ENCODE results near the gene CDH23. TPM values are rescaled to one million over a fixed set of nuclear protein-coding genes. Genes with fewer than 3 reads are reported as not detected.
A peak's percentile ranks its signal among the peaks of the same experiment; 100 is the strongest.

The CDH23 gene
- total RNA-seq, 2 donors from 2014 or later, result 1.1 to 2.8 TPM

- Mint-ChIP-seq H3K36me3 (ENCODE audit: insufficient read depth in 2 of 2) (no peaks in the 10 kb centered on the region), H3K9me3 (no peaks in the 10 kb centered on the region), H3K4me1 (ENCODE audit: low read depth) (peaks cover 11% of the 10 kb centered on the region), H3K27ac (no peak overlapping the region), H3K27me3 (ENCODE audit: low read depth) (no peaks in the 10 kb centered on the region), H3K4me3 (no peak overlapping the region)
- DNase-seq (no peak), ATAC-seq (replicated peaks in 1 of 2) (no peak)
Observed at GRCh38 chr10:71360735-71361134, 36.0 kb upstream of the CDH23 start.

- Mint-ChIP-seq H3K27ac (no peak overlapping the region), H3K4me1 (ENCODE audit: low read depth) (peaks cover 11% of the 10 kb centered on the region), H3K9me3 (no peaks in the 10 kb centered on the region), H3K36me3 (ENCODE audit: insufficient read depth in 2 of 2) (no peaks in the 10 kb centered on the region), H3K4me3 (no peak overlapping the region), H3K27me3 (ENCODE audit: low read depth) (no peaks in the 10 kb centered on the region)
- no peak for ATAC-seq (replicated peaks in 1 of 2)
- no peak for DNase-seq
Observed at GRCh38 chr10:71361581-71361980, 35.1 kb upstream of the CDH23 start.

GRCh38 chr10:71362141-71362540 lies 34.6 kb upstream of the CDH23 start:
- no peaks in the 10 kb centered on the region for H3K9me3 Mint-ChIP-seq
- no peak overlapping the region for H3K27ac Mint-ChIP-seq
- H3K4me3 Mint-ChIP-seq, result no peak overlapping the region
- no peaks in the 10 kb centered on the region for H3K36me3 Mint-ChIP-seq (ENCODE audit: insufficient read depth in 2 of 2)
- H3K27me3 Mint-ChIP-seq (ENCODE audit: low read depth), result no peaks in the 10 kb centered on the region
- peaks cover 11% of the 10 kb centered on the region for H3K4me1 Mint-ChIP-seq (ENCODE audit: low read depth)
- ATAC-seq (replicated peaks in 1 of 2) (no peak), DNase-seq (no peak)

GRCh38 chr10:71363936-71364335 lies 32.8 kb upstream of the CDH23 start:
- Mint-ChIP-seq H3K4me3 (no peak overlapping the region), H3K4me1 (ENCODE audit: low read depth) (peaks cover 11% of the 10 kb centered on the region), H3K27me3 (ENCODE audit: low read depth) (no peaks in the 10 kb centered on the region), H3K36me3 (ENCODE audit: insufficient read depth in 2 of 2) (no peaks in the 10 kb centered on the region), H3K9me3 (no peaks in the 10 kb centered on the region), H3K27ac (no peak overlapping the region)
- no peak for ATAC-seq (replicated peaks in 1 of 2)
- DNase-seq, result no peak

- no peak overlapping the region for H3K27ac Mint-ChIP-seq
Observed at GRCh38 chr10:71365366-71365765, 31.4 kb upstream of the CDH23 start.

GRCh38 chr10:71366690-71367089 lies 30.0 kb upstream of the CDH23 start:
- Mint-ChIP-seq H3K36me3 (ENCODE audit: insufficient read depth in 2 of 2) (no peaks in the 10 kb centered on the region), H3K27me3 (ENCODE audit: low read depth) (peaks cover 10% of the 10 kb centered on the region), H3K4me1 (ENCODE audit: low read depth) (peaks cover 14% of the 10 kb centered on the region), H3K27ac (no peak overlapping the region), H3K4me3 (no peak overlapping the region), H3K9me3 (no peaks in the 10 kb centered on the region)
- no peak for ATAC-seq (replicated peaks in 1 of 2)
- DNase-seq, result no peak

More at GRCh38 chr10:71365366-71365765, 31.4 kb upstream of the CDH23 start:
- DNase-seq (no peak), ATAC-seq (replicated peaks in 1 of 2) (no peak)
- Mint-ChIP-seq H3K9me3 (no peaks in the 10 kb centered on the region), H3K4me3 (no peak overlapping the region), H3K4me1 (ENCODE audit: low read depth) (peaks cover 11% of the 10 kb centered on the region), H3K36me3 (ENCODE audit: insufficient read depth in 2 of 2) (no peaks in the 10 kb centered on the region), H3K27me3 (ENCODE audit: low read depth) (peaks cover 10% of the 10 kb centered on the region)

- ATAC-seq (replicated peaks in 1 of 2), result no peak
- no peak overlapping the region for H3K4me3 Mint-ChIP-seq
- no peaks in the 10 kb centered on the region for H3K9me3 Mint-ChIP-seq
- H3K27me3 Mint-ChIP-seq (ENCODE audit: low read depth), result peaks cover 10% of the 10 kb centered on the region
- H3K4me1 Mint-ChIP-seq (ENCODE audit: low read depth), result peaks cover 17% of the 10 kb centered on the region
- H3K27ac Mint-ChIP-seq, result no peak overlapping the region
- H3K36me3 Mint-ChIP-seq (ENCODE audit: insufficient read depth in 2 of 2), result no peaks in the 10 kb centered on the region
- DNase-seq, result no peak
Observed at GRCh38 chr10:71367271-71367670, 29.4 kb upstream of the CDH23 start.

- Mint-ChIP-seq H3K27ac (no peak overlapping the region), H3K4me1 (ENCODE audit: low read depth) (peaks cover 17% of the 10 kb centered on the region), H3K36me3 (ENCODE audit: insufficient read depth in 2 of 2) (no peaks in the 10 kb centered on the region), H3K9me3 (no peaks in the 10 kb centered on the region), H3K4me3 (no peak overlapping the region), H3K27me3 (ENCODE audit: low read depth) (peaks cover 10% of the 10 kb centered on the region)
- no peak for ATAC-seq (replicated peaks in 1 of 2)
- DNase-seq, result no peak
Observed at GRCh38 chr10:71368176-71368575, 28.5 kb upstream of the CDH23 start.

GRCh38 chr10:71368643-71369042 lies 28.1 kb upstream of the CDH23 start:
- Mint-ChIP-seq H3K27ac (no peak overlapping the region), H3K27me3 (ENCODE audit: low read depth) (peaks cover 10% of the 10 kb centered on the region), H3K4me1 (ENCODE audit: low read depth) (peaks cover 17% of the 10 kb centered on the region), H3K36me3 (ENCODE audit: insufficient read depth in 2 of 2) (no peaks in the 10 kb centered on the region), H3K4me3 (no peak overlapping the region), H3K9me3 (no peaks in the 10 kb centered on the region)
- DNase-seq (no peak), ATAC-seq (replicated peaks in 1 of 2) (no peak)

- no peak overlapping the region for H3K4me3 Mint-ChIP-seq
- H3K9me3 Mint-ChIP-seq, result no peaks in the 10 kb centered on the region
- ATAC-seq (replicated peaks in 1 of 2), result no peak
- peaks cover 10% of the 10 kb centered on the region for H3K27me3 Mint-ChIP-seq (ENCODE audit: low read depth)
- no peak for DNase-seq
- H3K36me3 Mint-ChIP-seq (ENCODE audit: insufficient read depth in 2 of 2), result no peaks in the 10 kb centered on the region
- no peak overlapping the region for H3K27ac Mint-ChIP-seq
- H3K4me1 Mint-ChIP-seq (ENCODE audit: low read depth), result peaks cover 13% of the 10 kb centered on the region
Observed at GRCh38 chr10:71369602-71370001, 27.1 kb upstream of the CDH23 start.

GRCh38 chr10:71370031-71370430 lies 26.7 kb upstream of the CDH23 start:
- H3K27me3 Mint-ChIP-seq (ENCODE audit: low read depth), result peaks cover 10% of the 10 kb centered on the region
- H3K4me1 Mint-ChIP-seq (ENCODE audit: low read depth), result peaks cover 9% of the 10 kb centered on the region
- no peaks in the 10 kb centered on the region for H3K36me3 Mint-ChIP-seq (ENCODE audit: insufficient read depth in 2 of 2)

GRCh38 chr10:71371750-71372166 lies 25.0 kb upstream of the CDH23 start:
- DNase-seq, result no peak
- Mint-ChIP-seq H3K9me3 (no peaks in the 10 kb centered on the region), H3K27me3 (ENCODE audit: low read depth) (peaks cover 10% of the 10 kb centered on the region), H3K4me3 (no peak overlapping the region), H3K36me3 (ENCODE audit: insufficient read depth in 2 of 2) (no peaks in the 10 kb centered on the region), H3K27ac (no peak overlapping the region), H3K4me1 (ENCODE audit: low read depth) (peaks cover 6% of the 10 kb centered on the region)
- peak; percentile 26 to 53 for ATAC-seq (replicated peaks in 1 of 2)

More at GRCh38 chr10:71370031-71370430, 26.7 kb upstream of the CDH23 start:
- H3K9me3 Mint-ChIP-seq, result no peaks in the 10 kb centered on the region
- no peak overlapping the region for H3K4me3 Mint-ChIP-seq
- no peak for DNase-seq
- ATAC-seq (replicated peaks in 1 of 2), result no peak
- no peak overlapping the region for H3K27ac Mint-ChIP-seq

GRCh38 chr10:71372882-71373495 lies 23.7 kb upstream of the CDH23 start:
- Mint-ChIP-seq H3K27ac (no peak overlapping the region), H3K27me3 (ENCODE audit: low read depth) (peaks cover 10% of the 10 kb centered on the region), H3K9me3 (no peaks in the 10 kb centered on the region), H3K4me3 (no peak overlapping the region), H3K4me1 (ENCODE audit: low read depth) (peaks cover 12% of the 10 kb centered on the region), H3K36me3 (ENCODE audit: insufficient read depth in 2 of 2) (no peaks in the 10 kb centered on the region)
- DNase-seq (no peak), ATAC-seq (replicated peaks in 1 of 2) (no peak)

Measured in activated T-cell treated with anti-CD3 and anti-CD28 coated beads, Interleukin-2, amount 50 U/mL, for 72 hours (primary cell).